CD4-positive, alpha-beta T cell (primary cell): ENCODE data around the gene UBE3C. TPM values are rescaled to one million over a fixed set of nuclear protein-coding genes. Genes with fewer than 3 reads are reported as not detected.

Experiments
- ATAC-seq: fragments of 200-7000 bp; cut with Tn5 transposase; one replicate; pipeline ENCODE4 v1.10.0; 2022; ENCODE audit warnings: mild to moderate bottlenecking; ENCODE audit not compliant: poor library complexity
- CTCF ChIA-PET: fragments of 350-600 bp; sonication (Branson Sonifier 250); formaldehyde crosslinking; loops from one replicate; lab custom pipeline; 2021; ENCODE audit warnings: antibody characterized with exemption, inconsistent platforms; lab: Charles Lee
- POLR2A ChIA-PET: fragments of 350-600 bp; sonication (Branson Sonifier 250); formaldehyde crosslinking; loops from one replicate; lab custom pipeline; 2021; ENCODE audit warnings: antibody characterized with exemption, inconsistent platforms; lab: Charles Lee
- DNase-seq, 14 experiments: peaks; one replicate each; pipeline ENCODE4 v3.0.0-alpha.2; 2013 to 2020; ENCODE audit warnings: mixed read lengths in 2 of 14
- H3K27ac ChIP-seq, 2 donors: one replicate each; pipeline versions ENCODE4 v1.5.1 to v1.7.0; 2013; ENCODE audit warnings: low read length in 2 of 2, low read depth in 1 of 2, mild to moderate bottlenecking in 1 of 2
- H3K27me3 ChIP-seq, 2 experiments: 1 replicate in 1 of 2; 2 replicates in 1 of 2; pipeline versions ENCODE4 v1.6.1 to v1.7.0; 2013; ENCODE audit warnings: low read length in 2 of 2, control low read depth in 1 of 2, mild to moderate bottlenecking in 1 of 2, moderate library complexity in 1 of 2; ENCODE audit not compliant: insufficient read depth in 2 of 2, control insufficient read depth in 1 of 2
- H3K36me3 ChIP-seq: one replicate; pipeline ENCODE4 v1.6.1; 2013; ENCODE audit warnings: low read length, control low read depth; ENCODE audit not compliant: insufficient read depth
- H3K4me1 ChIP-seq: one replicate; pipeline ENCODE4 v1.6.1; 2013; ENCODE audit warnings: low read length, control low read depth; ENCODE audit not compliant: insufficient read depth
- H3K4me3 ChIP-seq: one replicate; pipeline ENCODE4 v1.5.1; 2013; ENCODE audit warnings: mild to moderate bottlenecking, low read length, moderate library complexity
- H3K9me3 ChIP-seq, 2 experiments: 1 replicate in 1 of 2; 2 replicates in 1 of 2; pipeline versions ENCODE4 v1.6.1 to v1.7.0; 2013; ENCODE audit warnings: low read length in 2 of 2, mild to moderate bottlenecking in 2 of 2, control low read depth in 1 of 2, moderate library complexity in 1 of 2; ENCODE audit not compliant: control insufficient read depth in 1 of 2, insufficient read depth in 1 of 2
- H3K27ac Mint-ChIP-seq: one replicate; pipeline ENCODE4 v1.8.0; 2020; ENCODE audit warnings: mixed read lengths
- H3K27me3 Mint-ChIP-seq: one replicate; pipeline ENCODE4 v1.8.0; 2021; ENCODE audit warnings: mixed read lengths
- H3K36me3 Mint-ChIP-seq: one replicate; pipeline ENCODE4 v1.8.0; 2021; ENCODE audit warnings: low read depth, mixed read lengths
- H3K4me1 Mint-ChIP-seq: one replicate; pipeline ENCODE4 v1.8.0; 2021; ENCODE audit warnings: low read depth, mixed read lengths
- H3K4me3 Mint-ChIP-seq: one replicate; pipeline ENCODE4 v1.8.0; 2020; ENCODE audit warnings: mild to moderate bottlenecking, mixed read lengths
- H3K9me3 Mint-ChIP-seq: one replicate; pipeline ENCODE4 v1.8.0; 2020; ENCODE audit warnings: mixed read lengths
- CTCF ChIP-seq: fragments of 200-600 bp; IDR thresholded peaks from one replicate; pipeline ENCODE4 v1.8.0; 2022; ENCODE audit warnings: antibody characterized with exemption, mild to moderate bottlenecking
- intact Hi-C, 2 experiments: fragments of 100-400 bp; cut with DNase I in 1 of 2; cut with micrococcal nuclease in 1 of 2; formaldehyde crosslinking; loops; one replicate each; pipeline versions ENCODE4 v1.15.1 to v1.9.0; 2023 to 2025; cut with DNase I, micrococcal nuclease
- total RNA-seq, 174 experiments: library from RNA in 2 of 174; stranded (reverse) in 2 of 174; gene quantifications; one replicate each; pipeline ENCODE4 v1.2.3 and lab custom pipeline; 2021 to 2026

Gene UBE3C
- total RNA-seq, 2 experiments from 2014 or later, result 30.8 to 32.3 TPM

DNA sequence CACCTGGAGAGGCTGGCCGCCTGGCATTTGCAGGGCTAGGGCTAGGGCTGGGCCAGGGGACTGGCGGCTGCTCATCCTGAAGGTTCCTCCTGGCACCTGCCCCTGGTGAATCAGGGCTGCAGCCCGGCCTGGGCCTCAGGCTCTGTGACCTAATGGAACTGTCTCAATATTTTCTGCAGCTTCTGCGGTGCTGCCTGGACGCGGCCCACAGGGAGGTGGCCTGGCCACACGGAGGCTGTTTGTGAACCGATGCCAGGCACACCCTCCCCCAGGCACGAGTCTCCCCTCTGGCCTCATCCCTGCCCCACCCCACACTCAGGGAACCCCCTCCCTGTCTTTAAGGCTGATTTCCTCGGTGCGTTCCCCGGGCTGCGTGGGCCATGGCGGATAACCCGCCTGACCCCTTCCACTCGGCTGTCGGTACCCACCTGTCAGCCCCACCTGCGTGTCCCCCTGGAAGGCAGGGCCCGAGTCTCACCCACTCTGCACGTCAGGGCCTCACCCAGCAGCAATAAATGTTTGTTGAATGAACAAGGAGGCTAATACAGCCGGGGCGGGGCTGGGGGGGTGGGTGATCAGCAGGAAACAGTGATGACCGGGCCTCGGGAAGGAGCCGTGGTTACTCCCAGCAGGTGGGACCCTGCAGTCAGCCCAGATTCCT is 143.5 kb downstream of the UBE3C start:
- no peaks in the 10 kb centered on the region for H3K36me3 ChIP-seq
- H3K27me3 Mint-ChIP-seq, result peaks cover 5% of the 10 kb centered on the region
- ATAC-seq (no peak), DNase-seq (no peak)
- H3K27me3 ChIP-seq, result peaks cover 16 to 28% of the 10 kb centered on the region in 2 experiments
- H3K9me3 Mint-ChIP-seq, result no peaks in the 10 kb centered on the region
- no peak overlapping the region for H3K4me3 ChIP-seq
- H3K36me3 Mint-ChIP-seq, result no peaks in the 10 kb centered on the region
- no peak overlapping the region for H3K27ac Mint-ChIP-seq
- no peak for TF ChIP-seq CTCF
- peaks cover 5 to 39% of the 10 kb centered on the region in 2 experiments for H3K9me3 ChIP-seq
- H3K4me1 ChIP-seq, result peaks cover 25% of the 10 kb centered on the region
- ChIA-PET POLR2A (no interaction called here), CTCF (no interaction called here)
- H3K4me1 Mint-ChIP-seq, result no peaks in the 10 kb centered on the region
- H3K4me3 Mint-ChIP-seq, result no peak overlapping the region
- intact Hi-C loops, result no loop called here
- H3K27ac ChIP-seq, result no peak overlapping the region

GRCh38 chr7:157284229-157285014 is 145.7 kb downstream of the UBE3C start:
- Mint-ChIP-seq H3K4me1 (no peaks in the 10 kb centered on the region), H3K4me3 (no peak overlapping the region), H3K27ac (no peak overlapping the region), H3K36me3 (no peaks in the 10 kb centered on the region), H3K9me3 (no peaks in the 10 kb centered on the region), H3K27me3 (no peaks in the 10 kb centered on the region)
- TF ChIP-seq CTCF, result no peak
- CTCF ChIA-PET, result no interaction called here
- no peak overlapping the region for H3K4me3 ChIP-seq
- no peak for ATAC-seq
- H3K4me1 ChIP-seq, result peaks cover 9% of the 10 kb centered on the region
- DNase-seq, result no peak
- peaks cover 5 to 39% of the 10 kb centered on the region in 2 experiments for H3K9me3 ChIP-seq
- intact Hi-C loops, result no loop called here
- H3K36me3 ChIP-seq, result no peaks in the 10 kb centered on the region
- no peak overlapping the region for H3K27ac ChIP-seq
- H3K27me3 ChIP-seq, result peaks cover 10 to 14% of the 10 kb centered on the region in 2 experiments
- POLR2A ChIA-PET, result no interaction called here

GRCh38 chr7:157291404-157292080 is 152.8 kb downstream of the UBE3C start:
- DNase-seq, result no peak
- Mint-ChIP-seq H3K4me1 (no peaks in the 10 kb centered on the region), H3K9me3 (no peaks in the 10 kb centered on the region), H3K27ac (no peak overlapping the region), H3K36me3 (no peaks in the 10 kb centered on the region), H3K27me3 (no peaks in the 10 kb centered on the region), H3K4me3 (no peak overlapping the region)
- H3K4me3 ChIP-seq, result no peak overlapping the region
- POLR2A ChIA-PET, result no interaction called here
- no peak overlapping the region for H3K27ac ChIP-seq
- no peak for TF ChIP-seq CTCF
- no peaks in the 10 kb centered on the region for H3K27me3 ChIP-seq
- intact Hi-C loops, result no loop called here
- H3K9me3 ChIP-seq, result no peaks in the 10 kb centered on the region
- H3K36me3 ChIP-seq, result no peaks in the 10 kb centered on the region
- CTCF ChIA-PET, result no interaction called here
- no peaks in the 10 kb centered on the region for H3K4me1 ChIP-seq
- ATAC-seq, result no peak
